Trophoblast cell (in vitro differentiated cells and primary cell): ENCODE measurements around the gene EGLN2.
A peak's percentile ranks its signal among the peaks of the same experiment; 100 is the strongest.
"Not testable (repeated sequence)": the region's sequence is repeated elsewhere in the genome, so short reads cannot be mapped to it uniquely, and the experiment has no call there.

Source experiments
- DNase-seq, 2 donors: peaks; one replicate each; pipeline ENCODE4 v3.0.0-alpha.2; 2016
- H2AFZ ChIP-seq: 2 replicates; pipeline ENCODE4 v1.6.1; 2013; ENCODE audit warnings: low read length, moderate library complexity, mild to moderate bottlenecking; ENCODE audit not compliant: insufficient read depth, poor library complexity
- H2AK5ac ChIP-seq: 2 replicates; pipeline ENCODE4 v1.6.1; 2013; ENCODE audit warnings: mild to moderate bottlenecking, low read length
- H2BK120ac ChIP-seq: 2 replicates; pipeline ENCODE4 v1.6.1; 2013; ENCODE audit warnings: low read length, mild to moderate bottlenecking, moderate library complexity; ENCODE audit not compliant: insufficient read depth, poor library complexity
- H2BK12ac ChIP-seq: 2 replicates; pipeline ENCODE4 v1.6.1; 2013; ENCODE audit warnings: mild to moderate bottlenecking, low read length, moderate library complexity
- H2BK5ac ChIP-seq: 2 replicates; pipeline ENCODE4 v1.6.1; 2013; ENCODE audit warnings: low read length, low read depth, moderate library complexity, mild to moderate bottlenecking; ENCODE audit not compliant: poor library complexity
- H3K14ac ChIP-seq: 2 replicates; pipeline ENCODE4 v1.6.1; 2013; ENCODE audit warnings: mild to moderate bottlenecking, low read length
- H3K18ac ChIP-seq: 2 replicates; pipeline ENCODE4 v1.6.1; 2013; ENCODE audit warnings: mild to moderate bottlenecking, low read length
- H3K23ac ChIP-seq: 2 replicates; pipeline ENCODE4 v1.6.1; 2013; ENCODE audit warnings: low read length
- H3K27ac ChIP-seq: 2 replicates; pipeline ENCODE4 v1.5.1; 2013; ENCODE audit warnings: low read depth, mild to moderate bottlenecking, inconsistent platforms, low read length, moderate library complexity
- H3K27me3 ChIP-seq: 2 replicates; pipeline ENCODE4 v1.6.1; 2013; ENCODE audit warnings: inconsistent platforms, mild to moderate bottlenecking, low read length, moderate library complexity; ENCODE audit not compliant: insufficient read depth
- H3K36me3 ChIP-seq, 2 experiments: 1 replicate in 1 of 2; 2 replicates in 1 of 2; pipeline ENCODE4 v1.6.1; 2013; ENCODE audit warnings: low read length in 2 of 2, mild to moderate bottlenecking in 2 of 2, moderate library complexity in 1 of 2; ENCODE audit not compliant: insufficient read depth in 2 of 2, control insufficient read depth in 1 of 2
- H3K4ac ChIP-seq: 2 replicates; pipeline ENCODE4 v1.6.1; 2013; ENCODE audit warnings: low read depth, mild to moderate bottlenecking, low read length, moderate library complexity
- H3K4me1 ChIP-seq, 2 experiments: 1 replicate in 1 of 2; 2 replicates in 1 of 2; pipeline ENCODE4 v1.6.1; 2013; ENCODE audit warnings: low read length in 2 of 2, mild to moderate bottlenecking in 2 of 2, moderate library complexity in 1 of 2; ENCODE audit not compliant: insufficient read depth in 2 of 2, control insufficient read depth in 1 of 2
- H3K4me2 ChIP-seq: 2 replicates; pipeline ENCODE4 v1.6.1; 2013; ENCODE audit warnings: inconsistent platforms, mild to moderate bottlenecking, low read length, moderate library complexity
- H3K4me3 ChIP-seq: 2 replicates; pipeline ENCODE4 v1.5.1; 2013; ENCODE audit warnings: mild to moderate bottlenecking, low read depth, low read length, inconsistent platforms
- H3K79me1 ChIP-seq: one replicate; pipeline ENCODE4 v1.6.1; 2013; ENCODE audit warnings: low read length
- H3K79me2 ChIP-seq: 2 replicates; pipeline ENCODE4 v1.6.1; 2013; ENCODE audit warnings: low read length, mild to moderate bottlenecking; ENCODE audit not compliant: control insufficient read depth, insufficient read depth, poor library complexity
- H3K9ac ChIP-seq: 2 replicates; pipeline ENCODE4 v1.6.1; 2013; ENCODE audit warnings: mild to moderate bottlenecking, low read length
- H3K9me3 ChIP-seq: 2 replicates; pipeline ENCODE4 v1.6.1; 2013; ENCODE audit warnings: low read depth, mild to moderate bottlenecking, control low read depth, inconsistent platforms, low read length; ENCODE audit not compliant: insufficient read depth
- H4K12ac ChIP-seq: 2 replicates; pipeline ENCODE4 v1.6.1; 2013; ENCODE audit warnings: low read depth, mild to moderate bottlenecking, low read length, moderate library complexity
- H4K8ac ChIP-seq: 2 replicates; pipeline ENCODE4 v1.6.1; 2013; ENCODE audit warnings: low read depth, mild to moderate bottlenecking, low read length, moderate library complexity
- H4K91ac ChIP-seq: one replicate; pipeline ENCODE4 v1.6.1; 2013; ENCODE audit warnings: low read depth, mild to moderate bottlenecking, low read length, moderate library complexity
- WGBS: extraction: QIAGEN DNeasy Blood & Tissue Kit; methylation state at CpG from one replicate; pipeline ENCODE4 v1.1.7; 2013; ENCODE audit warnings: missing lambda C conversion rate; ENCODE audit not compliant: insufficient read length, insufficient coverage; ENCODE audit errors: extremely low coverage; 5-methylcytosine and 5-hydroxymethylcytosine counted together

EGLN2 gene

GRCh38 chr19:40810160-40810559 is 11.2 kb downstream of the EGLN2 start:
- H3K18ac ChIP-seq: no peak overlapping the region
- no peak overlapping the region for H3K4me2 ChIP-seq
- H3K27me3 ChIP-seq: no peaks in the 10 kb centered on the region
- H3K9ac ChIP-seq: no peak overlapping the region
- peaks cover 2% of the 10 kb centered on the region for H3K79me2 ChIP-seq
- H3K4ac ChIP-seq: no peak overlapping the region
- WGBS: no CpG with 5 or more reads among the region's 14 CpGs
- peak overlapping the region; percentile 20 for H3K27ac ChIP-seq
- peaks cover 3% of the 10 kb centered on the region for H3K79me1 ChIP-seq
- H4K12ac ChIP-seq: no peak overlapping the region
- no peak overlapping the region for H2AFZ ChIP-seq
- H2BK12ac ChIP-seq: no peak overlapping the region
- DNase-seq: no peak
- H4K8ac ChIP-seq: no peak overlapping the region
- H2BK120ac ChIP-seq: no peak overlapping the region
- peaks cover 22 to 26% of the 10 kb centered on the region in 2 experiments for H3K4me1 ChIP-seq
- H2BK5ac ChIP-seq: no peak overlapping the region
- H3K14ac ChIP-seq: no peak overlapping the region
- H3K23ac ChIP-seq: no peak overlapping the region
- H3K4me3 ChIP-seq: no peak overlapping the region
- H4K91ac ChIP-seq: no peak overlapping the region
- H2AK5ac ChIP-seq: no peak overlapping the region
- peaks cover 29 to 30% of the 10 kb centered on the region in 2 experiments for H3K36me3 ChIP-seq
- H3K9me3 ChIP-seq: peaks cover 2% of the 10 kb centered on the region

GRCh38 chr19:40810649-40811408 is 11.8 kb downstream of the EGLN2 start:
- H3K27ac ChIP-seq: peak overlapping the region; percentile 14
- H2AK5ac ChIP-seq, H3K4ac ChIP-seq, H4K12ac ChIP-seq, H3K14ac ChIP-seq, H3K4me3 ChIP-seq, H3K9me3 ChIP-seq, H3K79me1 ChIP-seq, H2BK120ac ChIP-seq, H3K79me2 ChIP-seq, H3K9ac ChIP-seq, H3K23ac ChIP-seq, H2BK5ac ChIP-seq, H2BK12ac ChIP-seq, H2AFZ ChIP-seq, H3K27me3 ChIP-seq: not testable (repeated sequence)
- H3K4me1 ChIP-seq: peaks cover 22 to 25% of the 10 kb centered on the region in 2 experiments
- peak overlapping the region; percentile 47 for H3K4me2 ChIP-seq
- peak overlapping the region; percentile 23 for H3K18ac ChIP-seq
- WGBS: no CpG with 5 or more reads among the region's 65 CpGs
- DNase-seq: peak; percentile 87 to 91
- H4K8ac ChIP-seq: peak overlapping the region; percentile 82
- H4K91ac ChIP-seq: peak overlapping the region; percentile 70
- peaks cover 25 to 26% of the 10 kb centered on the region in 2 experiments for H3K36me3 ChIP-seq

GRCh38 chr19:40811478-40812341 is 12.7 kb downstream of the EGLN2 start:
- H3K27ac ChIP-seq: peak overlapping the region; percentile 14
- no peak overlapping the region for H2BK5ac ChIP-seq
- H3K4me3 ChIP-seq: peak overlapping the region; percentile 34
- no peak overlapping the region for H3K23ac ChIP-seq
- peak overlapping the region; percentile 37 for H2AK5ac ChIP-seq
- H3K14ac ChIP-seq: peak overlapping the region; percentile 68
- no peak for DNase-seq
- peaks cover 2% of the 10 kb centered on the region for H3K79me2 ChIP-seq
- H3K4me1 ChIP-seq: peaks cover 17 to 20% of the 10 kb centered on the region in 2 experiments
- H3K9me3 ChIP-seq: no peaks in the 10 kb centered on the region
- peak overlapping the region; percentile 31 for H2AFZ ChIP-seq
- no peak overlapping the region for H2BK12ac ChIP-seq
- no CpG with 5 or more reads among the region's 35 CpGs for WGBS
- H2BK120ac ChIP-seq: peak overlapping the region; percentile 11
- no peak overlapping the region for H3K4ac ChIP-seq
- H3K9ac ChIP-seq: no peak overlapping the region
- H3K18ac ChIP-seq: peak overlapping the region; percentile 33
- peak overlapping the region; percentile 70 for H4K91ac ChIP-seq
- peaks cover 25 to 26% of the 10 kb centered on the region in 2 experiments for H3K36me3 ChIP-seq
- peak overlapping the region; percentile 6 for H4K12ac ChIP-seq
- peak overlapping the region; percentile 82 for H4K8ac ChIP-seq
- no peaks in the 10 kb centered on the region for H3K27me3 ChIP-seq
- H3K79me1 ChIP-seq: peaks cover 3% of the 10 kb centered on the region
- H3K4me2 ChIP-seq: peak overlapping the region; percentile 47

GRCh38 chr19:40812571-40812970 is 13.6 kb downstream of the EGLN2 start:
- H2BK12ac ChIP-seq, H3K79me2 ChIP-seq, H2AFZ ChIP-seq, H3K4me2 ChIP-seq, H3K14ac ChIP-seq, H3K23ac ChIP-seq, H3K4ac ChIP-seq, H2BK5ac ChIP-seq, DNase-seq, H4K91ac ChIP-seq, H3K27ac ChIP-seq, H4K8ac ChIP-seq, H3K9ac ChIP-seq, H3K18ac ChIP-seq, H2BK120ac ChIP-seq, H3K9me3 ChIP-seq, H3K79me1 ChIP-seq, H2AK5ac ChIP-seq, H3K4me3 ChIP-seq, H4K12ac ChIP-seq, H3K27me3 ChIP-seq: not testable (repeated sequence)
- Histone ChIP-seq H3K4me1 (peaks cover 12 to 15% of the 10 kb centered on the region in 2 experiments), H3K36me3 (peaks cover 19% of the 10 kb centered on the region in 2 experiments)
- WGBS: no CpG with 5 or more reads among the region's 7 CpGs
